Measurements from ENCODE around the gene VPS35. TPM values are rescaled to one million over a fixed set of nuclear protein-coding genes. Genes with fewer than 3 reads are reported as not detected.

Gene VPS35
- total and polyA plus RNA-seq, 10 of the 15 experiments (the other 5 are each of a cell fraction or from before 2014, with no cell fraction given), result 28.5 to 125 (median 60.6) TPM

DNA sequence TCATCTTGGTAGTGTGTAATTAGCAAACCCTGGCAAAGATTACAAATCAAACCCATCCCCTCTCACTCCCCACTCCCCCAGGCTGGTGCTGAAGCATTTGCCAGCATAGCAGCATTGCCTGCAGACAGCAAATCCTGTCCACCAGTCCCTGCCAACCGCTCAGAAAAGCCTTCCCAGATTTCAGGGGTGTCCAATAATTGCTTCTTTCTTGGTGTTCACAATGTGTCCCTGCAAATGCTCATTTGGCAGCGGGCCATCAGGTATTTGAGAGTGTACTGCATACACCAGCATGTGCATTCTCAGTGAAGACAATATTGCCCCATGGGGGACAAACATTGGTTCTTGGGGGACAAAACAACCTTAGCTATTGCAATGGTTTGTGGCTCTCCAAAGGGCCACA lies 28.7 kb upstream of the VPS35 start:
- Histone ChIP-seq H2AFZ (ENCODE audit: control insufficient read depth, low read depth, low read length) (no peak overlapping the region), H3K9me3 (replicated peaks; ENCODE audit: control insufficient read depth, insufficient read depth, low read length) (no peaks in the 10 kb centered on the region), H3K4me1 (ENCODE audit: control insufficient read depth, insufficient read depth, low read length) (peaks cover 5% of the 10 kb centered on the region), H3K36me3 (ENCODE audit: control insufficient read depth in 2 of 2, insufficient read depth in 2 of 2, low read length in 1 of 2) (no peaks in the 10 kb centered on the region), H3K9ac (ENCODE audit: control insufficient read depth, insufficient read depth, low read length) (no peak overlapping the region), H3K27me3 (replicated peaks in 1 of 2; ENCODE audit: control insufficient read depth in 2 of 2, insufficient read depth in 2 of 2, low read length in 1 of 2) (no peaks in the 10 kb centered on the region), H3K79me2 (ENCODE audit: control insufficient read depth, insufficient read depth, low read length) (no peaks in the 10 kb centered on the region), H3K4me3 (no peak overlapping the region), H3K27ac (ENCODE audit: control insufficient read depth, insufficient read depth) (no peak overlapping the region), H4K20me1 (ENCODE audit: control insufficient read depth, insufficient read depth) (no peaks in the 10 kb centered on the region), H3K4me2 (ENCODE audit: control insufficient read depth, insufficient read depth) (no peak overlapping the region)
- 32% methylated on average over 2 of the region's 2 CpGs for WGBS (ENCODE audit: insufficient coverage, insufficient replicate concordance, low lambda C conversion rate, missing lambda C conversion rate)
- FAIRE-seq (no peak), DNase-seq (ENCODE audit: low read depth, low spot score) (no peak), ATAC-seq (no peak)
- TF ChIP-seq, protein P1, sequence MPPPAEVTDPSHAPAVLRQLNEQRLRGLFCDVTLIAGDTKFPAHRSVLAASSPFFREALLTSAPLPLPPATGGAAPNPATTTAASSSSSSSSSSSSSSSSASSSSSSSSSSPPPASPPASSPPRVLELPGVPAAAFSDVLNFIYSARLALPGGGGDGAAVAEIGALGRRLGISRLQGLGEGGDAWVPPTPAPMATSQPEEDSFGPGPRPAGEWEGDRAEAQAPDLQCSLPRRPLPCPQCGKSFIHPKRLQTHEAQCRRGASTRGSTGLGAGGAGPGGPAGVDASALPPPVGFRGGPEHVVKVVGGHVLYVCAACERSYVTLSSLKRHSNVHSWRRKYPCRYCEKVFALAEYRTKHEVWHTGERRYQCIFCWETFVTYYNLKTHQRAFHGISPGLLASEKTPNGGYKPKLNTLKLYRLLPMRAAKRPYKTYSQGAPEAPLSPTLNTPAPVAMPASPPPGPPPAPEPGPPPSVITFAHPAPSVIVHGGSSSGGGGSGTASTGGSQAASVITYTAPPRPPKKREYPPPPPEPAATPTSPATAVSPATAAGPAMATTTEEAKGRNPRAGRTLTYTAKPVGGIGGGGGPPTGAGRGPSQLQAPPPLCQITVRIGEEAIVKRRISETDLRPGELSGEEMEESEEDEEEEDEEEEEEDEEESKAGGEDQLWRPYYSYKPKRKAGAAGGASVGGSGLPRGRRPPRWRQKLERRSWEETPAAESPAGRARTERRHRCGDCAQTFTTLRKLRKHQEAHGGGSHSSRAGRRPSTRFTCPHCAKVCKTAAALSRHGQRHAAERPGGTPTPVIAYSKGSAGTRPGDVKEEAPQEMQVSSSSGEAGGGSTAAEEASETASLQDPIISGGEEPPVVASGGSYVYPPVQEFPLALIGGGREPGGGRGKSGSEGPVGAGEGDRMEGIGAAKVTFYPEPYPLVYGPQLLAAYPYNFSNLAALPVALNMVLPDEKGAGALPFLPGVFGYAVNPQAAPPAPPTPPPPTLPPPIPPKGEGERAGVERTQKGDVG (CRISPR knock-in tag; IDR thresholded peaks at IDR 0.05), result no peak
- TF ChIP-seq MXI1 (IDR thresholded peaks at IDR 0.05; ENCODE audit: low read depth, low read length) (no peak), MEF2A (IDR thresholded peaks at IDR 0.05; ENCODE audit: insufficient read depth, low read depth, low read length) (no peak), NRF1 (conservative IDR thresholded peaks at IDR 0.05; ENCODE audit: low read depth, low read length) (no peak), SUZ12 (IDR thresholded peaks at IDR 0.05; ENCODE audit: unreplicated experiment) (no peak), PML (IDR thresholded peaks at IDR 0.05; ENCODE audit: low read length) (no peak), RUNX3 (IDR thresholded peaks at IDR 0.05; ENCODE audit: low read length) (no peak), HDAC2 (IDR thresholded peaks at IDR 0.05) (no peak), STAT3 (IDR thresholded peaks at IDR 0.05; ENCODE audit: low read depth, low read length) (no peak), RAD21 (IDR thresholded peaks at IDR 0.05; ENCODE audit: insufficient read depth, low read depth, low read length) (no peak), SPI1 (IDR thresholded peaks at IDR 0.05; ENCODE audit: borderline replicate concordance, insufficient read depth, low read depth, low read length) (no peak), CHD1 (IDR thresholded peaks at IDR 0.05; ENCODE audit: low read depth, low read length) (no peak), IKZF2 (IDR thresholded peaks at IDR 0.05) (no peak)
- TF ChIP-seq, protein P2, sequence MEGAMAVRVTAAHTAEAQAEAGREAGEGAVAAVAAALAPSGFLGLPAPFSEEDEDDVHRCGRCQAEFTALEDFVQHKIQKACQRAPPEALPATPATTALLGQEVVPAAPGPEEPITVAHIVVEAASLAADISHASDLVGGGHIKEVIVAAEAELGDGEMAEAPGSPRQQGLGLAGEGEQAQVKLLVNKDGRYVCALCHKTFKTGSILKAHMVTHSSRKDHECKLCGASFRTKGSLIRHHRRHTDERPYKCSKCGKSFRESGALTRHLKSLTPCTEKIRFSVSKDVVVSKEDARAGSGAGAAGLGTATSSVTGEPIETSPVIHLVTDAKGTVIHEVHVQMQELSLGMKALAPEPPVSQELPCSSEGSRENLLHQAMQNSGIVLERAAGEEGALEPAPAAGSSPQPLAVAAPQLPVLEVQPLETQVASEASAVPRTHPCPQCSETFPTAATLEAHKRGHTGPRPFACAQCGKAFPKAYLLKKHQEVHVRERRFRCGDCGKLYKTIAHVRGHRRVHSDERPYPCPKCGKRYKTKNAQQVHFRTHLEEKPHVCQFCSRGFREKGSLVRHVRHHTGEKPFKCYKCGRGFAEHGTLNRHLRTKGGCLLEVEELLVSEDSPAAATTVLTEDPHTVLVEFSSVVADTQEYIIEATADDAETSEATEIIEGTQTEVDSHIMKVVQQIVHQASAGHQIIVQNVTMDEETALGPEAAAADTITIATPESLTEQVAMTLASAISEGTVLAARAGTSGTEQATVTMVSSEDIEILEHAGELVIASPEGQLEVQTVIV (IDR thresholded peaks at IDR 0.05; ENCODE audit: borderline replicate concordance, partially characterized antibody), result no peak
- TF ChIP-seq, protein P3, sequence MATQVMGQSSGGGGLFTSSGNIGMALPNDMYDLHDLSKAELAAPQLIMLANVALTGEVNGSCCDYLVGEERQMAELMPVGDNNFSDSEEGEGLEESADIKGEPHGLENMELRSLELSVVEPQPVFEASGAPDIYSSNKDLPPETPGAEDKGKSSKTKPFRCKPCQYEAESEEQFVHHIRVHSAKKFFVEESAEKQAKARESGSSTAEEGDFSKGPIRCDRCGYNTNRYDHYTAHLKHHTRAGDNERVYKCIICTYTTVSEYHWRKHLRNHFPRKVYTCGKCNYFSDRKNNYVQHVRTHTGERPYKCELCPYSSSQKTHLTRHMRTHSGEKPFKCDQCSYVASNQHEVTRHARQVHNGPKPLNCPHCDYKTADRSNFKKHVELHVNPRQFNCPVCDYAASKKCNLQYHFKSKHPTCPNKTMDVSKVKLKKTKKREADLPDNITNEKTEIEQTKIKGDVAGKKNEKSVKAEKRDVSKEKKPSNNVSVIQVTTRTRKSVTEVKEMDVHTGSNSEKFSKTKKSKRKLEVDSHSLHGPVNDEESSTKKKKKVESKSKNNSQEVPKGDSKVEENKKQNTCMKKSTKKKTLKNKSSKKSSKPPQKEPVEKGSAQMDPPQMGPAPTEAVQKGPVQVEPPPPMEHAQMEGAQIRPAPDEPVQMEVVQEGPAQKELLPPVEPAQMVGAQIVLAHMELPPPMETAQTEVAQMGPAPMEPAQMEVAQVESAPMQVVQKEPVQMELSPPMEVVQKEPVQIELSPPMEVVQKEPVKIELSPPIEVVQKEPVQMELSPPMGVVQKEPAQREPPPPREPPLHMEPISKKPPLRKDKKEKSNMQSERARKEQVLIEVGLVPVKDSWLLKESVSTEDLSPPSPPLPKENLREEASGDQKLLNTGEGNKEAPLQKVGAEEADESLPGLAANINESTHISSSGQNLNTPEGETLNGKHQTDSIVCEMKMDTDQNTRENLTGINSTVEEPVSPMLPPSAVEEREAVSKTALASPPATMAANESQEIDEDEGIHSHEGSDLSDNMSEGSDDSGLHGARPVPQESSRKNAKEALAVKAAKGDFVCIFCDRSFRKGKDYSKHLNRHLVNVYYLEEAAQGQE (IDR thresholded peaks at IDR 0.05; ENCODE audit: low read depth, low read length), result no peak
- POLR2A ChIA-PET, result no interaction called here
- SMC1A ChIA-PET (ENCODE audit: uncharacterized antibody, unreplicated experiment), result no interaction called here
- RAD21 ChIA-PET (ENCODE audit: unreplicated experiment), result no interaction called here
- CTCF ChIA-PET, result no interaction called here
- no TSS peak for BruUV-seq (replicated peaks)
- intact Hi-C loops (cut with micrococcal nuclease; ENCODE audit: unreplicated experiment) (no loop called here), in situ Hi-C loops (cut with MboI) (no loop called here)

Measured in GM12878 (cell line).